PC-3 (cell line): Measurements from ENCODE around the gene C1QTNF5. TPM values are rescaled to one million over a fixed set of nuclear protein-coding genes. Genes with fewer than 3 reads are reported as not detected.
A peak's percentile ranks its signal among the peaks of the same experiment; 100 is the strongest.

Experiments
- ATAC-seq: fragments of 200-7000 bp; cut with Tn5 transposase; 2 replicates; pipeline ENCODE4 v1.9.1; 2020; ENCODE audit warnings: mild to moderate bottlenecking, moderate library complexity
- BruUV-seq: library from RNA; stranded (reverse); fragments of 400-500 nt; replicated peaks from 2 replicates; lab custom pipeline; 2021; lab: Mats Ljungman, UMichigan
- CTCF ChIA-PET: fragments of 300-600 bp; sonication (Branson Sonifier 250); formaldehyde crosslinking; loops from one replicate; lab custom pipeline; 2022; ENCODE audit warnings: antibody characterized with exemption; lab: Charles Lee
- POLR2A ChIA-PET: fragments of 300-600 bp; sonication (Branson Sonifier 250); formaldehyde crosslinking; loops from one replicate; lab custom pipeline; 2022; ENCODE audit warnings: antibody characterized with exemption; ENCODE audit not compliant: unreplicated experiment; lab: Charles Lee
- DNase-seq: peaks from one replicate; pipeline ENCODE4 v3.0.0-alpha.2; 2015
- H2AFZ ChIP-seq: fragments of 300-600 bp; sonication (generic); 2 replicates; pipeline ENCODE4 v1.6.0; 2016; ENCODE audit warnings: antibody characterized with exemption, low read length
- H3F3A ChIP-seq: fragments of 300-600 bp; sonication (generic); one replicate; pipeline ENCODE4 v1.6.0; 2017; ENCODE audit warnings: antibody characterized with exemption, low read length, control low read depth, mild to moderate bottlenecking; ENCODE audit not compliant: unreplicated experiment
- H3K27ac ChIP-seq: fragments of 300-600 bp; sonication (generic); 2 replicates; pipeline ENCODE4 v1.5.1; 2016; ENCODE audit warnings: mild to moderate bottlenecking, low read length
- H3K27me3 ChIP-seq: fragments of 300-600 bp; sonication (generic); 2 replicates; pipeline ENCODE4 v1.6.1; 2016; ENCODE audit warnings: low read length, mixed read lengths
- H3K36me3 ChIP-seq: fragments of 300-600 bp; sonication (generic); 2 replicates; pipeline ENCODE4 v1.6.1; 2016; ENCODE audit warnings: low read depth, mixed run types, low read length, mixed read lengths
- H3K4me1 ChIP-seq: fragments of 300-600 bp; sonication (generic); 2 replicates; pipeline ENCODE4 v1.5.1; 2016; ENCODE audit warnings: low read length; ENCODE audit not compliant: insufficient read depth
- H3K4me2 ChIP-seq: fragments of 300-600 bp; sonication (generic); 2 replicates; pipeline ENCODE4 v1.6.0; 2016; ENCODE audit warnings: low read length
- H3K4me3 ChIP-seq: fragments of 300-600 bp; sonication (generic); 2 replicates; pipeline ENCODE4 v1.5.1; 2016; ENCODE audit warnings: mild to moderate bottlenecking, low read length, mixed read lengths
- H3K79me2 ChIP-seq: fragments of 300-600 bp; sonication (generic); 2 replicates; pipeline ENCODE4 v1.6.1; 2017; ENCODE audit warnings: low read length, mixed read lengths
- H3K9ac ChIP-seq: fragments of 300-600 bp; sonication (generic); 2 replicates; pipeline ENCODE4 v1.6.0; 2016; ENCODE audit warnings: mild to moderate bottlenecking, low read length
- H3K9me2 ChIP-seq: fragments of 300-600 bp; sonication (generic); replicated peaks from 2 replicates; pipeline ENCODE4 v1.6.1; 2016; ENCODE audit warnings: mixed run types, low read length, mixed read lengths
- H3K9me3 ChIP-seq: fragments of 300-600 bp; sonication (generic); 2 replicates; pipeline ENCODE4 v1.6.1; 2016; ENCODE audit warnings: low read length, mixed read lengths
- H4K20me1 ChIP-seq: fragments of 300-600 bp; sonication (generic); 2 replicates; pipeline ENCODE4 v1.6.1; 2016; ENCODE audit warnings: low read length, mixed read lengths
- EZH2 ChIP-seq: fragments of 300-600 bp; sonication (generic); IDR thresholded peaks from one replicate; pipeline ENCODE4 v1.6.1; 2017; ENCODE audit warnings: antibody characterized with exemption, mild to moderate bottlenecking, low read length; ENCODE audit not compliant: unreplicated experiment
- EZH2phosphoT487 ChIP-seq: fragments of 300-600 bp; sonication (generic); IDR thresholded peaks from 2 replicates; pipeline ENCODE4 v1.6.1; 2018; ENCODE audit warnings: mild to moderate bottlenecking, antibody characterized with exemption, low read length, borderline replicate concordance
- intact Hi-C: fragments of 100-400 bp; cut with micrococcal nuclease; formaldehyde crosslinking; loops from 2 replicates; pipeline ENCODE4 v1.9.0; 2023
- total RNA-seq: library from RNA; depleted of rRNA; stranded (reverse); fragments of >200 nt; gene quantifications from 2 replicates; pipeline ENCODE4 v1.2.3, GENCODE V29; 2014
- TF ChIP-seq, protein P1 (sequence below): fragments of 300-600 bp; sonication (generic); conservative IDR thresholded peaks from 2 replicates; pipeline ENCODE4 v1.5.1; 2017; ENCODE audit warnings: antibody characterized with exemption, low read depth, mild to moderate bottlenecking, low read length

Gene C1QTNF5
- total RNA-seq, 1 experiment from 2014 or later: 2.0 TPM

- no peak overlapping the region for H2AFZ ChIP-seq
- BruUV-seq: no TSS peak
- no peak overlapping the region for H3K4me3 ChIP-seq
- no peak overlapping the region for H3K27ac ChIP-seq
- no peak for TF ChIP-seq EZH2phosphoT487
- TF ChIP-seq EZH2: no peak
- TF ChIP-seq, protein P1, sequence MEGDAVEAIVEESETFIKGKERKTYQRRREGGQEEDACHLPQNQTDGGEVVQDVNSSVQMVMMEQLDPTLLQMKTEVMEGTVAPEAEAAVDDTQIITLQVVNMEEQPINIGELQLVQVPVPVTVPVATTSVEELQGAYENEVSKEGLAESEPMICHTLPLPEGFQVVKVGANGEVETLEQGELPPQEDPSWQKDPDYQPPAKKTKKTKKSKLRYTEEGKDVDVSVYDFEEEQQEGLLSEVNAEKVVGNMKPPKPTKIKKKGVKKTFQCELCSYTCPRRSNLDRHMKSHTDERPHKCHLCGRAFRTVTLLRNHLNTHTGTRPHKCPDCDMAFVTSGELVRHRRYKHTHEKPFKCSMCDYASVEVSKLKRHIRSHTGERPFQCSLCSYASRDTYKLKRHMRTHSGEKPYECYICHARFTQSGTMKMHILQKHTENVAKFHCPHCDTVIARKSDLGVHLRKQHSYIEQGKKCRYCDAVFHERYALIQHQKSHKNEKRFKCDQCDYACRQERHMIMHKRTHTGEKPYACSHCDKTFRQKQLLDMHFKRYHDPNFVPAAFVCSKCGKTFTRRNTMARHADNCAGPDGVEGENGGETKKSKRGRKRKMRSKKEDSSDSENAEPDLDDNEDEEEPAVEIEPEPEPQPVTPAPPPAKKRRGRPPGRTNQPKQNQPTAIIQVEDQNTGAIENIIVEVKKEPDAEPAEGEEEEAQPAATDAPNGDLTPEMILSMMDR: no peak
- no peaks in the 10 kb centered on the region for H3K27me3 ChIP-seq
- ChIA-PET POLR2A (interaction anchor here (0.7 kb wide), 1 partner anchor 38 kb away, joined by 6 read pairs; no protein-coding TSS in a partner anchor), CTCF (interaction anchor here (1.1 kb wide), 1 partner anchor 40 kb away, joined by 4 read pairs; no protein-coding TSS in a partner anchor)
- H3K9ac ChIP-seq: no peak overlapping the region
- no peak for DNase-seq
- no peaks in the 10 kb centered on the region for H3F3A ChIP-seq
- H3K4me2 ChIP-seq: peak overlapping the region; percentile 38
- H3K79me2 ChIP-seq: no peaks in the 10 kb centered on the region
- no peaks in the 10 kb centered on the region for H4K20me1 ChIP-seq
- H3K36me3 ChIP-seq: no peaks in the 10 kb centered on the region
- intact Hi-C loops: no loop called here
- H3K9me3 ChIP-seq: no peaks in the 10 kb centered on the region
- no peak for ATAC-seq
- H3K4me1 ChIP-seq: peaks cover 27% of the 10 kb centered on the region
- H3K9me2 ChIP-seq: no peaks in the 10 kb centered on the region
Measured at GRCh38 chr11:119377961-119378667, 37.4 kb upstream of the C1QTNF5 start.

GRCh38 chr11:119377112-119377901 is 36.6 kb upstream of the C1QTNF5 start:
- peaks cover 26% of the 10 kb centered on the region for H3K4me1 ChIP-seq
- no peak for TF ChIP-seq EZH2
- TF ChIP-seq EZH2phosphoT487: no peak
- TF ChIP-seq, protein P1: no peak
- CTCF ChIA-PET: interaction anchor here (1.1 kb wide), 1 partner anchor 39 kb away, joined by 4 read pairs; no protein-coding TSS in a partner anchor
- H3F3A ChIP-seq: no peaks in the 10 kb centered on the region
- ATAC-seq (no peak), DNase-seq (peak; percentile 41)
- no peak overlapping the region for H3K9ac ChIP-seq
- H3K36me3 ChIP-seq: no peaks in the 10 kb centered on the region
- H3K4me3 ChIP-seq: no peak overlapping the region
- H3K9me2 ChIP-seq: no peaks in the 10 kb centered on the region
- BruUV-seq: no TSS peak
- H2AFZ ChIP-seq: no peak overlapping the region
- H3K79me2 ChIP-seq: no peaks in the 10 kb centered on the region
- no peaks in the 10 kb centered on the region for H3K9me3 ChIP-seq
- H3K4me2 ChIP-seq: peak overlapping the region; percentile 38
- no peaks in the 10 kb centered on the region for H4K20me1 ChIP-seq
- intact Hi-C loops: no loop called here
- no peaks in the 10 kb centered on the region for H3K27me3 ChIP-seq
- POLR2A ChIA-PET: no interaction called here
- no peak overlapping the region for H3K27ac ChIP-seq
